Neutrophil (primary cell): Measurements from ENCODE around the gene CERS6.

ENCODE experiments used
- H3K27ac ChIP-seq: fragments of 200-600 bp; sonication (generic); 2 replicates; pipeline ENCODE4 v1.5.1; 2016; ENCODE audit warnings: mild to moderate bottlenecking, moderate library complexity
- H3K27me3 ChIP-seq: fragments of 200-600 bp; sonication (generic); 2 replicates; pipeline ENCODE4 v1.6.0; 2016; ENCODE audit warnings: mild to moderate bottlenecking
- H3K36me3 ChIP-seq: fragments of 200-600 bp; sonication (generic); 2 replicates; pipeline ENCODE4 v1.5.1; 2017
- H3K4me1 ChIP-seq, 2 experiments: fragments of 200-600 bp in 1 of 2; sonication (generic) in 1 of 2; 1 replicate in 1 of 2; 2 replicates in 1 of 2; pipeline versions ENCODE4 v1.5.1 to v1.6.1; 2013 to 2016; ENCODE audit warnings: low read depth in 1 of 2, low read length in 1 of 2, mild to moderate bottlenecking in 1 of 2, moderate library complexity in 1 of 2; ENCODE audit not compliant: control insufficient read depth in 1 of 2, insufficient read depth in 1 of 2
- H3K4me3 ChIP-seq, 2 experiments: fragments of 200-600 bp in 1 of 2; sonication (generic) in 1 of 2; 1 replicate in 1 of 2; 2 replicates in 1 of 2; pipeline ENCODE4 v1.5.1; 2013 to 2016; ENCODE audit warnings: low read depth in 1 of 2, low read length in 1 of 2, mild to moderate bottlenecking in 1 of 2, moderate library complexity in 1 of 2
- H3K9me3 ChIP-seq: fragments of 200-600 bp; sonication (generic); 2 replicates; pipeline ENCODE4 v1.5.1; 2016
- TF ChIP-seq, protein P1 (sequence below): fragments of 200-600 bp; sonication (generic); IDR thresholded peaks from 2 replicates; pipeline ENCODE4 v1.5.1; 2016; ENCODE audit warnings: antibody characterized with exemption

The CERS6 gene

DNA sequence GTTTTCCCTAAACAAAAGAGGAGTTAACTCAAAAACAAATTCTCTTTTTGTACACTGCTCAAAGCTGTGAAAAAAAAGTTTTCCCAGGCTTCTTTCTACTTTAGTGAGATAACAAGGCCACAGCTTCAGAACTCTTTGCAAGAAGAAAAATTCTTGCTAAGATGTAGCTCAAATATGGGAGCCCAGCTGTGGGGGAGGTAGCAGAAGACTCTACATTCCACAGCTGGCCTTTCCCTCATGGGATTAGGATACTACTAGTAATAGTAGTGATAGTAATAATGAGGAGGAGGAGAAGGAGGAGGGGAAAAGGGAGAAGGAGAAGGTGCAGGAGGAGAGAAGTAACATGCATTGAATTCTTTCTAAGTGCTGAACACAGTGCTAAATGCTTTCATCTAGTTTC, 19.2 kb upstream of the CERS6 start:
- Histone ChIP-seq H3K27me3 (no peaks in the 10 kb centered on the region), H3K27ac (no peak overlapping the region), H3K36me3 (no peaks in the 10 kb centered on the region), H3K4me1 (no peaks in the 10 kb centered on the region), H3K9me3 (no peaks in the 10 kb centered on the region), H3K4me3 (no peak overlapping the region)
- TF ChIP-seq, protein P1, sequence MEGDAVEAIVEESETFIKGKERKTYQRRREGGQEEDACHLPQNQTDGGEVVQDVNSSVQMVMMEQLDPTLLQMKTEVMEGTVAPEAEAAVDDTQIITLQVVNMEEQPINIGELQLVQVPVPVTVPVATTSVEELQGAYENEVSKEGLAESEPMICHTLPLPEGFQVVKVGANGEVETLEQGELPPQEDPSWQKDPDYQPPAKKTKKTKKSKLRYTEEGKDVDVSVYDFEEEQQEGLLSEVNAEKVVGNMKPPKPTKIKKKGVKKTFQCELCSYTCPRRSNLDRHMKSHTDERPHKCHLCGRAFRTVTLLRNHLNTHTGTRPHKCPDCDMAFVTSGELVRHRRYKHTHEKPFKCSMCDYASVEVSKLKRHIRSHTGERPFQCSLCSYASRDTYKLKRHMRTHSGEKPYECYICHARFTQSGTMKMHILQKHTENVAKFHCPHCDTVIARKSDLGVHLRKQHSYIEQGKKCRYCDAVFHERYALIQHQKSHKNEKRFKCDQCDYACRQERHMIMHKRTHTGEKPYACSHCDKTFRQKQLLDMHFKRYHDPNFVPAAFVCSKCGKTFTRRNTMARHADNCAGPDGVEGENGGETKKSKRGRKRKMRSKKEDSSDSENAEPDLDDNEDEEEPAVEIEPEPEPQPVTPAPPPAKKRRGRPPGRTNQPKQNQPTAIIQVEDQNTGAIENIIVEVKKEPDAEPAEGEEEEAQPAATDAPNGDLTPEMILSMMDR = no peak

DNA sequence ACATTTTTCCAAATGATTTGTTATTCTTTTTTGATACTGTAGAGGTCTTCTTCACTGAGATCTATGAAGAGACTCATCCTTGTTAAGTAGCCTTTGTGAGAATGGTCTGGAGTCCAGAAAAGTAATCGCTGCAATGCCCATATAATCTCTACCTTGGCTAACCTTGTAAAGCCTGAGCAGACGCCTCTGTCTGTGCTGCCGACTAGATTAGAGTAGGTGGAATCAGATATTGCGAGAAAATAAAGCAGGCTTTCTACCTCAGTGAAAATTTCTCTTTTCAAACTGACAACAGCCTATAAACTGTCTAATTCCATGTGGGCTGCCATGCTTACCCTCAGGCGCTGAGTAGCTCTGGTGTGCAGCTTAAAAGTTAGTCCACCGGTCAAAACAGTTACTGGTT, 17.5 kb upstream of the CERS6 start:
- Histone ChIP-seq H3K4me1 (no peaks in the 10 kb centered on the region), H3K27ac (no peak overlapping the region), H3K36me3 (no peaks in the 10 kb centered on the region), H3K4me3 (no peak overlapping the region), H3K9me3 (no peaks in the 10 kb centered on the region), H3K27me3 (no peaks in the 10 kb centered on the region)
- TF ChIP-seq, protein P1 = no peak

DNA sequence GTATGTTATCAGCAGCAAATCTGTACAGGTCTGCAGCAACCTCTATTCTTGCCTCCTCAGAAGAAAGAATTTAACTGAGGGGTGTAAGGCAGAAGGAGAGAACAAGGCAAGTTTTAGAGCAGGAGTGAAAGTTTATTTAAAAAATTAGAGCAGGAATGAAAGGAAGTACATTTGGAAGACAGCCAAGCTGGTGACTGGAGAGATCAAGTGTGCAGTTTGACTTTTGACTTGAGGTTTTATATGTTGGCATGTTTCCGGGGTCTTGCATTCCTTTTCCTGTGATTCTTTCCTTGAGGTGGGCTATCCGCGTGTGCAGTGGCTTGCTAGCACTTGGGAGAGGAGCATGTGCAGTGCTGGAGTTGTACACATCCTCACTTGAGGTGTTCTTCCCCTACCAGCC, 16.5 kb upstream of the CERS6 start:
- no peak overlapping the region for H3K4me3 ChIP-seq
- TF ChIP-seq, protein P1 = no peak
- no peaks in the 10 kb centered on the region for H3K27me3 ChIP-seq
- no peak overlapping the region for H3K27ac ChIP-seq
- no peaks in the 10 kb centered on the region for H3K36me3 ChIP-seq
- no peaks in the 10 kb centered on the region for H3K9me3 ChIP-seq
- H3K4me1 ChIP-seq = no peaks in the 10 kb centered on the region

DNA sequence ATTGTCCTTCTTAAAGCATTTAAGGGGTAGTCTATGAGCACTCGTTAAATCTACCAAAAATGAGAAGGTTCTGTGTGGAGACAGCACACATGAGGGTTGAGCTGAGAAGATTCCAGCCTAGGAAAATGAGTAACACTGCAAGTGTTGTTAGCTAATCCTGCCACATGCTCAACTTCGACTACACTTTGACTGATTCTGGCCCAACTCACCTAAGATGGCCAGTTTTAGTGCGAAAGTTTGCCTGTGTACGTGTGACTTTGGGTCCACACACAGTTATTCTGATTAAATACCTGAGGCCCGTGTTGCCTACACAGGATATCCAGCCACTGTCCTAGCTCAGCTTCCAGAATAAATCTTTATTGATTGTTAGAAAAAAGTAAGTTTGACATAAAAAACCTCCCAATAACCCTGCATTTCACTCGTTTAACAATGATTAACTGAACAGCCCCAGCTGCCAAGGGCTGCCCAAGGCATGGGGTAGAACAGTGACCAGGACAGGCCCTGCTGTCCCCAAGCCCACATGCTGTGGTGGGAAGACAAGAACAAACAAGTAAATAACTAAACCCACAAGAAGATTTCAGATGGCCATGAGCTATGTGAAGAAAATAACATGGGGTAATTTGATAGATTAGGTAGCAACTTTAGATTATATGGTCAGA, 14.7 kb upstream of the CERS6 start:
- H3K4me3 ChIP-seq = no peak overlapping the region
- no peaks in the 10 kb centered on the region for H3K36me3 ChIP-seq
- H3K9me3 ChIP-seq = no peaks in the 10 kb centered on the region
- TF ChIP-seq, protein P1 = no peak
- no peak overlapping the region for H3K27ac ChIP-seq
- no peaks in the 10 kb centered on the region for H3K27me3 ChIP-seq
- no peaks in the 10 kb centered on the region for H3K4me1 ChIP-seq

DNA sequence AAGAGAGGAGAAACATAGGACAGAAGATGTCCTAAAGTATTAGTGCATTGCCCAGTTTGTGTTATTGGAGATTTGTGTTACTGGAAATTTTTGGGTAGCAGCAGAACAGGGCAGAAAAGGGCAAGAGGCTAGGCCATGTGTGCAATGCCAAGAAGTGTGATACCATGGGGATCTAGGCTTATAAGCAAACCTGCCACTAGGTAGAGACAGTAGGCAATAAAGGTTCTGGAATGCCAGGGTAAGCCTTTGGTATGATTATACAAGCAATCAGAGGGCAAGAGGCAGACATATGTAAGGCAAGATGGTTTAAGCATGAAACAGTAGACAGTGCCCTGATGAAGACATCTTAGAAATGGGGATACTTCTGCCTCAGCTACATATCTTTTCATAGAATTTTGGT, 12.3 kb upstream of the CERS6 start:
- Histone ChIP-seq H3K9me3 (no peaks in the 10 kb centered on the region), H3K36me3 (no peaks in the 10 kb centered on the region), H3K27ac (no peak overlapping the region), H3K4me3 (no peak overlapping the region), H3K4me1 (no peaks in the 10 kb centered on the region), H3K27me3 (no peaks in the 10 kb centered on the region)
- TF ChIP-seq, protein P1 = no peak

DNA sequence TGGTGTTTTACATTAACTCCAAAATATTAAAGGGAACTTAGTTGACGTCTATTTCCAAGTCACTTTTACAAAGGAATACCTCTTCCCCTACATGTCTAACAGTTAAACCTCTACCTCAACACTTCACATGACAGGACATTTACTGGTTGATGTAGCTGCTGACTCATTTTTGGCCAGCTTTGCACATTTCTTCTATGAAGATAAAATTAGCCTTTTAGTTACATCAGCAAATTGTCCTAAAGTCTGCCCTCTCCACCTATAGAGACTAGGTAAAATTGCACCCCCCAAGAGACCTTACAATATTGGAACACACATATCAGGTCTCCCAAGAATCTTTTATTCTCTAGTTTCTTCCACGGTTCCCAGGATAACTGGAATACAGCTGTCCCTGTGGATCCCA, 10.1 kb upstream of the CERS6 start:
- Histone ChIP-seq H3K4me3 (no peak overlapping the region), H3K9me3 (no peaks in the 10 kb centered on the region), H3K27me3 (no peaks in the 10 kb centered on the region), H3K27ac (no peak overlapping the region), H3K4me1 (no peaks in the 10 kb centered on the region), H3K36me3 (no peaks in the 10 kb centered on the region)
- TF ChIP-seq, protein P1 = no peak
